Urinary bladder (tissue), 4 donors: ENCODE results near the gene NDFIP1. TPM values are rescaled to one million over a fixed set of nuclear protein-coding genes. Genes with fewer than 3 reads are reported as not detected.

Experiments used
- DNase-seq: peaks from one replicate; pipeline ENCODE4 v3.0.0-alpha.2; 2015; ENCODE audit errors: extremely low spot score
- H3K27ac ChIP-seq: one replicate; pipeline ENCODE4 v1.5.1; 2013; ENCODE audit warnings: low read depth, mild to moderate bottlenecking, moderate library complexity
- H3K36me3 ChIP-seq: one replicate; pipeline ENCODE4 v1.6.1; 2013; ENCODE audit warnings: mild to moderate bottlenecking, moderate library complexity; ENCODE audit not compliant: insufficient read depth
- H3K4me1 ChIP-seq: one replicate; pipeline ENCODE4 v1.6.1; 2013; ENCODE audit warnings: mild to moderate bottlenecking, moderate library complexity; ENCODE audit not compliant: insufficient read depth
- H3K4me3 ChIP-seq: one replicate; pipeline ENCODE4 v1.5.1; 2013; ENCODE audit warnings: low read depth, low read length
- WGBS: extraction: QIAGEN DNeasy Blood & Tissue Kit; methylation state at CpG from one replicate; pipeline ENCODE4 v1.1.7; 2013; 5-methylcytosine and 5-hydroxymethylcytosine counted together
- polyA plus RNA-seq: library from polyadenylated mRNA; stranded (reverse); fragments of 200-250 nt; gene quantifications from one replicate; pipeline ENCODE4 v1.2.3, GENCODE V29; 2013
- total RNA-seq: library from RNA; depleted of rRNA; stranded (reverse); fragments of >200 nt; gene quantifications from one replicate; pipeline ENCODE4 v1.2.3, GENCODE V29; 2014
- donor health status: healthy with polysubstance abuse.
- donor health status: healthy.

Gene NDFIP1, protein sequence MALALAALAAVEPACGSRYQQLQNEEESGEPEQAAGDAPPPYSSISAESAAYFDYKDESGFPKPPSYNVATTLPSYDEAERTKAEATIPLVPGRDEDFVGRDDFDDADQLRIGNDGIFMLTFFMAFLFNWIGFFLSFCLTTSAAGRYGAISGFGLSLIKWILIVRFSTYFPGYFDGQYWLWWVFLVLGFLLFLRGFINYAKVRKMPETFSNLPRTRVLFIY
- total RNA-seq = 86.2 TPM
- polyA plus RNA-seq = 88.2 TPM

- peak; percentile 33 for DNase-seq
- whole genome bisulfite sequencing = 2% methylated on average over 103 of the region's 103 CpGs
Observed at GRCh38 chr5:142108432-142109330, at the start of gene NDFIP1. Gene NDFIP1 (plus strand): TSS chr5:142108779. CDS start chr5:142108975, 196 bp downstream.

DNA sequence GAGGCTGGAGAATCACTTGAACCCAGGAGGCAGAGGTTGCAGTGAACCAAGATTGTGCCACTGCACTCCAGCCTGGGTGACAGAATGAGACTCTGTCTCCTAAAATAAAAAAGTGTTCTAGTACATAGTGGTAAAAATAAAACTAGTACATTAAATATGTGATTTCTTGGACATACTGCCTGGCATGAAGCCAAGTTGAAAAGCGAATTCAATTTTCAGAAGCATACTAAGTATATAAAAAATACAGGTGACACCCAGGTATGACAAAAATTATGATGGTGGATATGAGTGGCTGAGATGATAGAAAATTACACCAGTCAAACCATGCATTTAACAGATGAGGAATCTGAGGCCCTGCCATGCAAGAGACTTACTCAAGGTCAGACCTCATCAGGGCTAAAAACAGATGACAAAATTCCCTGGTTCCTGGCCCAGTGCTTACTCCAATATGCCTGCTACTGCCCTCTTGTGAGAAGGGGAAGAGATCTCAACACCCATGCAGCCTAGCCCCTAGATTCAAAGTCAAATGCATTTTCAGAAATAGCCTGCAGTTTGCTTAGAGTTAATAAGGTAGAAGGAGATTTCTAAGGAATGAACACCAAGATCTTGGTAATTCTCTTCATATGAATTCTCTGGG is 49.2 kb upstream of the NDFIP1 start:
- DNase-seq = no peak
- no peaks in the 10 kb centered on the region for H3K4me1 ChIP-seq
- H3K36me3 ChIP-seq = no peaks in the 10 kb centered on the region
- H3K27ac ChIP-seq = no peak overlapping the region
- H3K4me3 ChIP-seq = no peak overlapping the region
- 79% methylated on average over 1 of the region's 1 CpG for WGBS

More at GRCh38 chr5:142108432-142109330, at the start of gene NDFIP1:
- peaks cover 3% of the 10 kb centered on the region for H3K4me1 ChIP-seq
- peak within 1 kb of the TSS; percentile 100 for H3K27ac ChIP-seq
- H3K4me3 ChIP-seq = peak within 1 kb of the TSS; percentile 88
- no peaks in the 10 kb centered on the region for H3K36me3 ChIP-seq

DNA sequence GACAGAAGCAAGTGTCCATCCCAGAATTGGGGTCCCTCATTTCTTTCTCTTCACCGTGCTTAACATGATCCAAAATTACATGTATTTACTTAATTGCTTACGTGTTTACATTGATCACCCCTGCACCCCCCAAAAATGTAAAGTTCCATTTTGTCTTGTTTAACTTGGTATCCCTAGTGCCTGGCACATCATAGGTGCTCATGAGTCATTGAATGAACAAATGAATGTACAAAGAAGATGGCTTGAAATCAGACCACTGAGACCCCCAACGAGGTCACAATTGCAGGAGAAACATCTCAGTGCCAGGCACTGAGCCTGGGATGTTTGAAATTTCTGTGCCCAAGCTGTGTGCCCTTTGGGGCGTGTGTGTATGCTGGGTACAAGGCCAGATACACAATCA is 45.2 kb upstream of the NDFIP1 start:
- WGBS = 79% methylated on average over 4 of the region's 4 CpGs
- Histone ChIP-seq H3K4me3 (no peak overlapping the region), H3K36me3 (no peaks in the 10 kb centered on the region), H3K4me1 (no peaks in the 10 kb centered on the region), H3K27ac (no peak overlapping the region)
- DNase-seq = no peak

DNA sequence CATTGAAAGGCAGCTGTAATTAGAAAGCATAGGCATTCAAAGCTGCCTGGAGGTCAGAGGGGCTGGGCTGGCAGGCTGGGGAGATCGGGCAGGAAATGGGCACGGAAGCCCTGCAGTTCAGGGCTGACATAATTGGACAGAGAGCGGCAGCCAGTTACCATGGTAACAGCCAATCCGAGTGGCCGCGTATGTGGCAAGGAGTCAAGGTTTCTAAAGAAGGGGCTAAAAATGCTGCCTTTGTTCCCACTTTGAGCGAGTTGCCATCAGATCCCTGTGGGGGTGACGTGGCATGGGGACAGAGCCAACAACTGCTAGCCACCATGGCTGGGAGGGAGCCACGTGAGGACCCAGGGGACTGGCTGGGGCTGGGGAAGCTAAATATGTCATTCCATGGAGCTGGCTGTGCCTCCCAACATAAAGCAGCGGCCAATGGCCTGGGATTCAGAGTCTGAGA is 44.7 kb upstream of the NDFIP1 start:
- 14% methylated on average over 10 of the region's 10 CpGs for WGBS
- no peak for DNase-seq
- Histone ChIP-seq H3K4me1 (no peaks in the 10 kb centered on the region), H3K4me3 (no peak overlapping the region), H3K27ac (no peak overlapping the region), H3K36me3 (no peaks in the 10 kb centered on the region)

DNA sequence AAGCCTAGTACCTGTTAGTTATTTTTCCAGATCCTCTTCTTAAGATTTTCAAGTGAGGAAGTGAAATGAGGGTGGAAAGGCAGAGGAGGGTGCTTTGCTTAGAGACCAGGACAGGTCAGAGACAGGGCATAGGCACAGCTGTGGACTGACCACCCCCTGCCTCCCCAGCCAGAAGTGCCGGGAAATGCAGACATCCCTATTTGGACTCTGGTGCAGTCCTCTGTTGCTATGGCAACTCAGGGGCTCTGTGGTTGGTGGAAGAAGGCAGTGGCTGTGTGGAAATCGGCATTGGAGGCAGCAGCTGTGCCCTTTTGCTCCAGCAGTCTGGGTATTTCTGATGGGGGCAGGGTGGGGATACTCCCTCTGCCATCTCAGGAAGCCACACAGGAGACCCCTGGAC is 43.3 kb upstream of the NDFIP1 start:
- WGBS = 58% methylated on average over 2 of the region's 2 CpGs
- Histone ChIP-seq H3K27ac (no peak overlapping the region), H3K36me3 (no peaks in the 10 kb centered on the region), H3K4me3 (no peak overlapping the region), H3K4me1 (no peaks in the 10 kb centered on the region)
- no peak for DNase-seq

- no peaks in the 10 kb centered on the region for H3K4me1 ChIP-seq
- H3K4me3 ChIP-seq = no peak overlapping the region
- 80% methylated on average over 6 of the region's 6 CpGs for WGBS
- DNase-seq = no peak
- H3K27ac ChIP-seq = no peak overlapping the region
- H3K36me3 ChIP-seq = no peaks in the 10 kb centered on the region
Observed at GRCh38 chr5:142069606-142070399, 38.8 kb upstream of the NDFIP1 start.

GRCh38 chr5:142070734-142071133 is 37.8 kb upstream of the NDFIP1 start:
- Histone ChIP-seq H3K4me3 (no peak overlapping the region), H3K27ac (no peak overlapping the region), H3K36me3 (no peaks in the 10 kb centered on the region), H3K4me1 (no peaks in the 10 kb centered on the region)
- DNase-seq = no peak

DNA sequence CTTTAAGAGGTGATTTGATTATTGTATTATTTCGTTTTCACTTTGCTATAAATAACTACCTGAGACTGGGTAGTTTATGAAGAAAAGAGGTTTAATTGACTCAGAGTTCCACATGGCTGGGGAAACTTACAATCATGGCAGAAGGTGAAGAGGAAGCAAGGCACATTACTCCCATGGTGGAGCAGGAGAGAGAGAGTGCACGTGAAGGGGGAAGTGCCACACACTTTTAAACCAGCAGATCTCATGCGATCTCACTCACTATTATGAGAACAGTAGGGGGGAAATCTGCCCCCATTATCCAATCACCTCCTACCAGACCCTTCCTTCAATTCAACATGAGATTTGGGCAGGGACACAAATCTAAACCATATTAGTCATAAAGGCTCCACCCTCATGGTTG is 36.1 kb upstream of the NDFIP1 start:
- H3K4me1 ChIP-seq = no peaks in the 10 kb centered on the region
- WGBS = 74% methylated on average over 3 of the region's 3 CpGs
- no peaks in the 10 kb centered on the region for H3K36me3 ChIP-seq
- H3K27ac ChIP-seq = no peak overlapping the region
- no peak for DNase-seq
- no peak overlapping the region for H3K4me3 ChIP-seq

GRCh38 chr5:142073362-142073988 is 35.1 kb upstream of the NDFIP1 start:
- no peak overlapping the region for H3K27ac ChIP-seq
- H3K36me3 ChIP-seq = no peaks in the 10 kb centered on the region
- WGBS = 78% methylated on average over 2 of the region's 2 CpGs
- no peak overlapping the region for H3K4me3 ChIP-seq
- no peaks in the 10 kb centered on the region for H3K4me1 ChIP-seq
- no peak for DNase-seq

- DNase-seq = no peak
- H3K27ac ChIP-seq = no peak overlapping the region
Observed at GRCh38 chr5:142074006-142074405, 34.6 kb upstream of the NDFIP1 start.

GRCh38 chr5:142078221-142078620 is 30.4 kb upstream of the NDFIP1 start:
- Histone ChIP-seq H3K4me1 (no peaks in the 10 kb centered on the region), H3K4me3 (no peak overlapping the region), H3K27ac (no peak overlapping the region), H3K36me3 (no peaks in the 10 kb centered on the region)
- DNase-seq = no peak
- WGBS = 90% methylated on average over 3 of the region's 3 CpGs

More at GRCh38 chr5:142074006-142074405, 34.6 kb upstream of the NDFIP1 start:
- no peaks in the 10 kb centered on the region for H3K4me1 ChIP-seq
- H3K36me3 ChIP-seq = no peaks in the 10 kb centered on the region
- no peak overlapping the region for H3K4me3 ChIP-seq
- 78% methylated on average over 2 of the region's 2 CpGs for WGBS

DNA sequence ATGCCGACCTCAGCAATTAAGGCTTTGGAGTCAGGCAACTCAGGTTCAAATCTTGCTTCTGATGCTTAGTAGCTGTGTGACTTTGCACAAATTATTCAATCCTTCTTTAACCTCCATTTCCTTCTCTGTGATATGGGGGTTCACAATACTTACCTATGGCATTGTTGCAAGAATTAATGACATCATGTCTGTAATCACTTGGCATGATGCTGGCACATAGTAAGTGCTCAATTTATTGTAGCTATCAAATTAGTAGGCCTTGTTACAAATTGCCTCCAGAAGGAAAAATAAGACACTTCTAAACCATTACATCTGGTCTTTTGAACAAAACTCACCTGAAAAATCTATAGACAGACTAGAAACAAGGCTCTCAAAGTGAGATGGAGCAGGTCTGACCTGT is 29.9 kb upstream of the NDFIP1 start:
- Histone ChIP-seq H3K27ac (no peak overlapping the region), H3K36me3 (no peaks in the 10 kb centered on the region), H3K4me3 (no peak overlapping the region), H3K4me1 (no peaks in the 10 kb centered on the region)
- 79% methylated on average over 1 of the region's 1 CpG for WGBS
- DNase-seq = no peak

DNA sequence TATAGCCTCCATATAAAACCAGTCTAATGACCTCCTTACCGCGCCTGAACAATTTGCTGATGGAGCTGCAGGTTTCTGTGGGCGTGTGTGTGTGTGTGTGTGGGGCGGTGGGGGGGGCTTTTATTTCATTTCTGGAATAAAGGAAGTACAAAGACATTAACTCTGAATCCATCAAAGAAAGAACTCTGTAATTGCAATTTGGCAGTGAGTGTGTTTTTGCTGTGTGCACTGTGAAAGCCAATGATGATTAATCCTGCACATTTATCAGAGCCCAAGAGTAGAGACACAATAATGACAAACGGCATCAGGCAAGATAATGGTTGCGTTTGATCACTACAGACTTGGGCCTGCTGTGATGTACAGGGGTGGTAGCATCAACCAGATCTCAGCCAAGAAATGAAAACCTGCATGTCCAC is 29.3 kb upstream of the NDFIP1 start:
- no peak overlapping the region for H3K27ac ChIP-seq
- no peak overlapping the region for H3K4me3 ChIP-seq
- no peak for DNase-seq
- H3K36me3 ChIP-seq = no peaks in the 10 kb centered on the region
- H3K4me1 ChIP-seq = no peaks in the 10 kb centered on the region
- 65% methylated on average over 6 of the region's 6 CpGs for WGBS
